ENCODE data around the gene FAM81A.

The FAM81A gene

GRCh38 chr15:59437817-59438624 is at the start of gene FAM81A:
Gene FAM81A (plus strand): TSS chr15:59438186. CDS start chr15:59458627, 20,441 bp downstream.
- peak; percentile 91 for ATAC-seq (ENCODE audit: insufficient read depth, low read depth)
- Histone ChIP-seq H3K4me1 (ENCODE audit: insufficient read depth, low read length) (peaks cover 12% of the 10 kb centered on the region), H3K4me3 (ENCODE audit: low read depth in 1 of 2, low read length in 2 of 2) (peak within 1 kb of the TSS in 1 of 2 experiments; percentile 62; a peak in 2 of 4 replicates), H2AFZ (ENCODE audit: low read depth, low read length) (peak within 1 kb of the TSS; percentile 73), H3K36me3 (ENCODE audit: insufficient read depth, low read length) (no peaks in the 10 kb centered on the region), H3K27me3 (ENCODE audit: insufficient read depth, low read length, poor library complexity) (peaks cover 16% of the 10 kb centered on the region), H3K4me2 (ENCODE audit: insufficient read depth, low read length) (peak within 1 kb of the TSS; percentile 93), H3K9me3 (ENCODE audit: insufficient read depth, low read length, severe bottlenecking) (no peaks in the 10 kb centered on the region), H3K79me2 (ENCODE audit: insufficient read depth, low read length) (no peaks in the 10 kb centered on the region), H3K27ac (ENCODE audit: low read length) (no peak within 1 kb of the TSS), H4K20me1 (ENCODE audit: insufficient read depth, low read length) (0 out of 2 replicates have a peak, but pooled peaks cover 4% of the 10 kb centered on the region), H3K9ac (ENCODE audit: low read depth, low read length) (peak within 1 kb of the TSS; percentile 34)
- peak; percentile 62 for DNase-seq
- TF ChIP-seq, protein P1, sequence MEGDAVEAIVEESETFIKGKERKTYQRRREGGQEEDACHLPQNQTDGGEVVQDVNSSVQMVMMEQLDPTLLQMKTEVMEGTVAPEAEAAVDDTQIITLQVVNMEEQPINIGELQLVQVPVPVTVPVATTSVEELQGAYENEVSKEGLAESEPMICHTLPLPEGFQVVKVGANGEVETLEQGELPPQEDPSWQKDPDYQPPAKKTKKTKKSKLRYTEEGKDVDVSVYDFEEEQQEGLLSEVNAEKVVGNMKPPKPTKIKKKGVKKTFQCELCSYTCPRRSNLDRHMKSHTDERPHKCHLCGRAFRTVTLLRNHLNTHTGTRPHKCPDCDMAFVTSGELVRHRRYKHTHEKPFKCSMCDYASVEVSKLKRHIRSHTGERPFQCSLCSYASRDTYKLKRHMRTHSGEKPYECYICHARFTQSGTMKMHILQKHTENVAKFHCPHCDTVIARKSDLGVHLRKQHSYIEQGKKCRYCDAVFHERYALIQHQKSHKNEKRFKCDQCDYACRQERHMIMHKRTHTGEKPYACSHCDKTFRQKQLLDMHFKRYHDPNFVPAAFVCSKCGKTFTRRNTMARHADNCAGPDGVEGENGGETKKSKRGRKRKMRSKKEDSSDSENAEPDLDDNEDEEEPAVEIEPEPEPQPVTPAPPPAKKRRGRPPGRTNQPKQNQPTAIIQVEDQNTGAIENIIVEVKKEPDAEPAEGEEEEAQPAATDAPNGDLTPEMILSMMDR (IDR thresholded peaks at IDR 0.05; ENCODE audit: borderline replicate concordance, extremely low read depth, low read length, poor library complexity, severe bottlenecking), result no peak
- no peak for TF ChIP-seq EZH2 (IDR thresholded peaks at IDR 0.05; ENCODE audit: borderline replicate concordance, low read depth, low read length, severe bottlenecking)

GRCh38 chr15:59388670-59389069 is 49.3 kb upstream of the FAM81A start:
- no peaks in the 10 kb centered on the region for H3K36me3 ChIP-seq (ENCODE audit: insufficient read depth, low read length)
- TF ChIP-seq, protein P1 (IDR thresholded peaks at IDR 0.05; ENCODE audit: borderline replicate concordance, extremely low read depth, low read length, poor library complexity, severe bottlenecking), result no peak
- TF ChIP-seq EZH2 (IDR thresholded peaks at IDR 0.05; ENCODE audit: borderline replicate concordance, low read depth, low read length, severe bottlenecking), result no peak
- H3K27me3 ChIP-seq (ENCODE audit: insufficient read depth, low read length, poor library complexity), result no peaks in the 10 kb centered on the region
- no peak overlapping the region for H3K4me3 ChIP-seq (ENCODE audit: low read depth in 1 of 2, low read length in 2 of 2)
- DNase-seq (no peak), ATAC-seq (ENCODE audit: insufficient read depth, low read depth) (no peak)
- H3K9ac ChIP-seq (ENCODE audit: low read depth, low read length), result no peak overlapping the region
- no peaks in the 10 kb centered on the region for H3K4me1 ChIP-seq (ENCODE audit: insufficient read depth, low read length)
- no peaks in the 10 kb centered on the region for H3K9me3 ChIP-seq (ENCODE audit: insufficient read depth, low read length, severe bottlenecking)
- no peaks in the 10 kb centered on the region for H4K20me1 ChIP-seq (ENCODE audit: insufficient read depth, low read length)
- H3K4me2 ChIP-seq (ENCODE audit: insufficient read depth, low read length), result no peak overlapping the region
- H3K27ac ChIP-seq (ENCODE audit: low read length), result no peak overlapping the region
- no peaks in the 10 kb centered on the region for H3K79me2 ChIP-seq (ENCODE audit: insufficient read depth, low read length)
- H2AFZ ChIP-seq (ENCODE audit: low read depth, low read length), result no peak overlapping the region

- no peak overlapping the region for H2AFZ ChIP-seq (ENCODE audit: low read depth, low read length)
- H4K20me1 ChIP-seq (ENCODE audit: insufficient read depth, low read length), result no peaks in the 10 kb centered on the region
Measured at GRCh38 chr15:59392299-59392698, 45.7 kb upstream of the FAM81A start.

More at GRCh38 chr15:59392299-59392698, 45.7 kb upstream of the FAM81A start:
- no peak overlapping the region for H3K4me3 ChIP-seq (ENCODE audit: low read depth in 1 of 2, low read length in 2 of 2)
- no peaks in the 10 kb centered on the region for H3K27me3 ChIP-seq (ENCODE audit: insufficient read depth, low read length, poor library complexity)
- no peaks in the 10 kb centered on the region for H3K79me2 ChIP-seq (ENCODE audit: insufficient read depth, low read length)
- H3K9me3 ChIP-seq (ENCODE audit: insufficient read depth, low read length, severe bottlenecking), result no peaks in the 10 kb centered on the region
- no peak overlapping the region for H3K9ac ChIP-seq (ENCODE audit: low read depth, low read length)
- ATAC-seq (ENCODE audit: insufficient read depth, low read depth) (no peak), DNase-seq (no peak)
- no peak overlapping the region for H3K4me2 ChIP-seq (ENCODE audit: insufficient read depth, low read length)
- H3K4me1 ChIP-seq (ENCODE audit: insufficient read depth, low read length), result no peaks in the 10 kb centered on the region
- H3K36me3 ChIP-seq (ENCODE audit: insufficient read depth, low read length), result no peaks in the 10 kb centered on the region
- no peak overlapping the region for H3K27ac ChIP-seq (ENCODE audit: low read length)
- TF ChIP-seq, protein P1 (IDR thresholded peaks at IDR 0.05; ENCODE audit: borderline replicate concordance, extremely low read depth, low read length, poor library complexity, severe bottlenecking), result no peak
- no peak for TF ChIP-seq EZH2 (IDR thresholded peaks at IDR 0.05; ENCODE audit: borderline replicate concordance, low read depth, low read length, severe bottlenecking)
